Upper lobe of right lung (tissue), 1 donor: ENCODE data around the gene TRPM6. TPM values are rescaled to one million over a fixed set of nuclear protein-coding genes. Genes with fewer than 3 reads are reported as not detected.
A peak's percentile ranks its signal among the peaks of the same experiment; 100 is the strongest.

Source experiments
- ATAC-seq: fragments of 200-7000 bp; cut with Tn5 transposase; one replicate; pipeline ENCODE4 v1.9.1; 2020; ENCODE audit warnings: mild to moderate bottlenecking, moderate library complexity
- DNase-seq: peaks from one replicate; pipeline ENCODE4 v3.0.0-alpha.2; 2020
- H3K27ac ChIP-seq: fragments of 200-600 bp; one replicate; pipeline ENCODE4 v1.8.0; 2022
- H3K27me3 ChIP-seq: fragments of 200-600 bp; one replicate; pipeline ENCODE4 v1.8.0; 2022; ENCODE audit warnings: mild to moderate bottlenecking
- H3K36me3 ChIP-seq: fragments of 200-600 bp; one replicate; pipeline ENCODE4 v1.8.0; 2022
- H3K4me1 ChIP-seq: fragments of 200-600 bp; one replicate; pipeline ENCODE4 v1.8.0; 2022
- H3K4me3 ChIP-seq: fragments of 200-600 bp; one replicate; pipeline ENCODE4 v1.8.0; 2022; ENCODE audit warnings: mild to moderate bottlenecking
- H3K9me3 ChIP-seq: fragments of 200-600 bp; one replicate; pipeline ENCODE4 v1.8.0; 2022
- intact Hi-C: fragments of 100-400 bp; cut with DNase I; formaldehyde crosslinking; loops from one replicate; pipeline ENCODE4 v1.11.0; 2022
- total RNA-seq: library from RNA; stranded (reverse); fragmentation: NEBNext Ultra II Directional; extraction: Animal tissue kit (Norgen Biotek cat#: 25700); gene quantifications from one replicate; pipeline ENCODE4 v1.2.1, GENCODE V29; 2021
- TF ChIP-seq, protein P1 (sequence below): fragments of 200-600 bp; IDR thresholded peaks from one replicate; pipeline ENCODE4 v1.8.0; 2022; ENCODE audit warnings: antibody characterized with exemption
- donor health status: DM: no; HTN: yes; CAD: no; lungs with severe emphysema.

The TRPM6 gene
- total RNA-seq, 1 donor from 2014 or later: 1.2 TPM

- no peaks in the 10 kb centered on the region for H3K27me3 ChIP-seq
- no peaks in the 10 kb centered on the region for H3K9me3 ChIP-seq
- H3K4me3 ChIP-seq: no peak overlapping the region
- intact Hi-C loops: loop anchor here (10.0 kb wide), 1 partner anchor 304 kb away; no protein-coding TSS in a partner anchor
- TF ChIP-seq, protein P1, sequence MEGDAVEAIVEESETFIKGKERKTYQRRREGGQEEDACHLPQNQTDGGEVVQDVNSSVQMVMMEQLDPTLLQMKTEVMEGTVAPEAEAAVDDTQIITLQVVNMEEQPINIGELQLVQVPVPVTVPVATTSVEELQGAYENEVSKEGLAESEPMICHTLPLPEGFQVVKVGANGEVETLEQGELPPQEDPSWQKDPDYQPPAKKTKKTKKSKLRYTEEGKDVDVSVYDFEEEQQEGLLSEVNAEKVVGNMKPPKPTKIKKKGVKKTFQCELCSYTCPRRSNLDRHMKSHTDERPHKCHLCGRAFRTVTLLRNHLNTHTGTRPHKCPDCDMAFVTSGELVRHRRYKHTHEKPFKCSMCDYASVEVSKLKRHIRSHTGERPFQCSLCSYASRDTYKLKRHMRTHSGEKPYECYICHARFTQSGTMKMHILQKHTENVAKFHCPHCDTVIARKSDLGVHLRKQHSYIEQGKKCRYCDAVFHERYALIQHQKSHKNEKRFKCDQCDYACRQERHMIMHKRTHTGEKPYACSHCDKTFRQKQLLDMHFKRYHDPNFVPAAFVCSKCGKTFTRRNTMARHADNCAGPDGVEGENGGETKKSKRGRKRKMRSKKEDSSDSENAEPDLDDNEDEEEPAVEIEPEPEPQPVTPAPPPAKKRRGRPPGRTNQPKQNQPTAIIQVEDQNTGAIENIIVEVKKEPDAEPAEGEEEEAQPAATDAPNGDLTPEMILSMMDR: no peak
- DNase-seq (no peak), ATAC-seq (no peak)
- H3K36me3 ChIP-seq: no peaks in the 10 kb centered on the region
- H3K4me1 ChIP-seq: no peaks in the 10 kb centered on the region
- no peak overlapping the region for H3K27ac ChIP-seq
Observed at GRCh38 chr9:74771262-74771585, 116.5 kb downstream of the TRPM6 start.

- no peaks in the 10 kb centered on the region for H3K36me3 ChIP-seq
- TF ChIP-seq, protein P1: peak; percentile 52
- DNase-seq (no peak), ATAC-seq (peak; percentile 63)
- no peak overlapping the region for H3K27ac ChIP-seq
- intact Hi-C loops: loop anchor here (10.0 kb wide), 1 partner anchor 304 kb away; no protein-coding TSS in a partner anchor
- no peak overlapping the region for H3K4me3 ChIP-seq
- H3K4me1 ChIP-seq: no peaks in the 10 kb centered on the region
- no peaks in the 10 kb centered on the region for H3K27me3 ChIP-seq
- H3K9me3 ChIP-seq: no peaks in the 10 kb centered on the region
Observed at GRCh38 chr9:74770508-74771261, 117.0 kb downstream of the TRPM6 start.

DNA sequence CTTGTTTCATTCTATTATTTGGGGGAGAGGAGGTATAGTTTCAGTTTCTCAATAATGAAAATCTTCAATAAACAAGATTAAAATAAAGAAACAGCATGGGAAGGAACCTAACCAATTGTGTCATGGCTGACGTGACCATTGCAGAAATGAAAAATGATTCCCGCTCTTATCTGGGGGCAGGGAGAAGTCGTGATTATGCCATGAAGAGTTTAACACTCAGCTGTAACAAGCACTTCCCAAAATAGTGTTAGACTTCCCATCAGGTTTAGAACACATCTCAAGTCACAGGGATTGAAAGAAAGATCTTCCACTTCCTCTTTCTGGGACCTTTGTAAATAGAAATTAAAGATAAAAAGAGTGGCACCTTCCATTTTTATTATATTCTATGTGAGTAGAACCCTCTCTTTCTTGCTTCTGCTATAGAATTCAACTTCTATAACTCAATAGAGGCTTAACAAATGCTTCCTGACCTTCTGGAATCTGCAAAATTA, 122.2 kb downstream of the TRPM6 start:
- Histone ChIP-seq H3K27me3 (no peaks in the 10 kb centered on the region), H3K4me1 (no peaks in the 10 kb centered on the region), H3K27ac (no peak overlapping the region), H3K4me3 (no peak overlapping the region), H3K9me3 (no peaks in the 10 kb centered on the region), H3K36me3 (no peaks in the 10 kb centered on the region)
- ATAC-seq (no peak), DNase-seq (no peak)
- intact Hi-C loops: no loop called here
- TF ChIP-seq, protein P1: no peak

- H3K36me3 ChIP-seq: no peaks in the 10 kb centered on the region
- H3K4me1 ChIP-seq: no peaks in the 10 kb centered on the region
- H3K27ac ChIP-seq: no peak overlapping the region
- H3K4me3 ChIP-seq: no peak overlapping the region
- ATAC-seq (no peak), DNase-seq (no peak)
- TF ChIP-seq, protein P1: no peak
- intact Hi-C loops: no loop called here
- no peaks in the 10 kb centered on the region for H3K27me3 ChIP-seq
- no peaks in the 10 kb centered on the region for H3K9me3 ChIP-seq
Observed at GRCh38 chr9:74762950-74763349, 124.8 kb downstream of the TRPM6 start.

- ATAC-seq: peak; percentile 9
Observed at GRCh38 chr9:74760031-74760700, 127.6 kb downstream of the TRPM6 start.

More at GRCh38 chr9:74760031-74760700, 127.6 kb downstream of the TRPM6 start:
- DNase-seq: no peak
- Histone ChIP-seq H3K27ac (no peak overlapping the region), H3K4me1 (no peaks in the 10 kb centered on the region), H3K4me3 (no peak overlapping the region), H3K36me3 (no peaks in the 10 kb centered on the region), H3K27me3 (no peaks in the 10 kb centered on the region), H3K9me3 (no peaks in the 10 kb centered on the region)
- TF ChIP-seq, protein P1: no peak
- intact Hi-C loops: no loop called here
